ENCODE measurements around the gene EIF4EBP3.
A peak's percentile ranks its signal among the peaks of the same experiment; 100 is the strongest.

EIF4EBP3 gene

DNA sequence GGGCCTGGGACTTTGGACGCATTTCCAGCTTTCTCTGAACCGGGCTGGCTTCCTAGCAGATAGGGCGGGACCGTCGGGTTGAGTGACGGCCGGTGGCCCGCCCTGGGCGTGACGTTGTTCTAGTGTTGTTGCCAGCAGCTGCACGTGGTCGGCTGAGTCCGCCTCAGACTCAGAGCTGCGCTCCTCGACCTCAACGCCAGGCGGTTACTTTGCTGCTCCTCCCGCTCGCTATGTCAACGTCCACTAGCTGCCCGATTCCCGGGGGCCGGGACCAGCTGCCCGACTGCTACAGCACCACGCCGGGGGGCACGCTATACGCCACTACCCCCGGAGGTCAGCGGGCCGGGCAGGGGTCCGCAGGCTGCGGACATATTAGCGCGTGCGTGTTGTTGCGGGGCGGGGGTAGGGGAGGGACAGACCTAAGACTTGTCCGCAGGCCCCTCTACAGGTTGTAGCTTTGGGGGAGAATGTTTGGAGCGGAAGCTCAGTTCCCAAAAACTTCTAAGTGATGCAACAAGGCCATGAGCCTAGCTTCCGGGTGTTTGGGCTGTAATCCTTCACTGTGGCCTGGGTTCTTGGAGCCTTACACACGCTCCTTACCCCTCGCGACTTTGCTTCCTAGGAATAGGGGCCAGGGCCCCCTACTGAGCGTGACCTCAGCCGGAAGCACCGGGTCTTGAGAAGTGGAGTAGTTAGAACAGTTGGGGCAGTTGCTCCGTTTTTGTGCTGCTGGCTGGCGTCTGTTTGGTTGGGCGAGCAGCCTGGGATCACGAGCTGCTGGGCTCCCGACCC, at the start of gene EIF4EBP3:
Gene EIF4EBP3 (plus strand): TSS at position 155 of the 792 bp plus-strand sequence. CDS start 76 bp downstream, at position 231.
- peak; percentile 90 for DNase-seq

DNA sequence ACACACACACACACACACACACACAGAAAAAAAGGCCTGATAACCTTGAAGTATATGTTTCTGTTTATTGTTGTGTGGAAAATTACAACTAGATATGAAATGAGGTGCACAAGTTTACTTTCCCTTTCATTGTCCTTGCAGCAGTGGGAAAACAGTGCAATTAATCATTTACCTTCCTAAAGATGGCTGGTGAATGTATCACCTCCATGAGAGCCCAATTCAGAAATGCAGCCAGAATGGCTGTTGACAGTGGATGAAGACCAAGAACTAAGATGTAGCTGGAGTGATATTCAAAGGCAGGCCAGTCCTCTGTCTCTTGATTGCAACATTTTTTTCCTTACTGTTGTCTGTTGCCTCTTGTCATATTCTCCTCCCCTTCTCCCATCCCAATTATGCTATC, 49.6 kb upstream of the EIF4EBP3 start:
- no peak for DNase-seq

DNA sequence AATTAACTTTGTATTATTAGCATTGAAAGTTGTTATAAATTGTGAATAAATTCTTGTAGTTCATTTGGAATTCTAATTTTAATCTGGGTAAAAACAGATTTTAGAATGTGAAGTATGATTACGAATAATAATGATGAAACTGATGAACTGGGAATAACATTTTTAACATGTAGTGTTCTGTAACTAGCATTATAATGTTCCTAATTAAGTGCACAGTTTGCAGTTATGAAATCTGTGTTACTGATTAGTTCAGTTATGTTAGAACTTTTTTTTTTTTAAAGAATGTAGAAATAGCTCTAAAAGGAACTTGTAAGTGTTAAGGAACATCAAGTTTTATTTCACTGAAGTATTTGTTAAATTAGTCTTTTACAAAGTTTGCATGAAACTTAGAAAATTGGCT, 48.9 kb upstream of the EIF4EBP3 start:
- DNase-seq = no peak

DNA sequence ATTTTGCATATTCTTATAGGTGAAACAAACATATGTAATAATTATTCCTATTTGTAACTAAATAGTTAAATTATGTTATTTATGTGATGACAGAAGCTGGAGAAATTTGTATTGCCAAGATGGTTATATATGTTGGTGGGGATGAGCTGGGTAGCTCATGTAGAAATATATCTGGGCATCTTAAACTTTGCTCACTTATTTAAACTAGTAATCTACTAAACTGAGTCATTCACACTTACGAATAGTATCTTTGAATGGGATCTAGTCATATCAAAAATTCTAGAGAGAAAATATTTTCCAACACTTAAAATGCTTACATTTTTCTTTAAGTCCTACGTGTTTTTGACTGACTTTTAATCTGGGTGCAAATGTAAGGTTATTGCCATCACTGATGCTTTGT, 44.6 kb upstream of the EIF4EBP3 start:
- DNase-seq = no peak

DNA sequence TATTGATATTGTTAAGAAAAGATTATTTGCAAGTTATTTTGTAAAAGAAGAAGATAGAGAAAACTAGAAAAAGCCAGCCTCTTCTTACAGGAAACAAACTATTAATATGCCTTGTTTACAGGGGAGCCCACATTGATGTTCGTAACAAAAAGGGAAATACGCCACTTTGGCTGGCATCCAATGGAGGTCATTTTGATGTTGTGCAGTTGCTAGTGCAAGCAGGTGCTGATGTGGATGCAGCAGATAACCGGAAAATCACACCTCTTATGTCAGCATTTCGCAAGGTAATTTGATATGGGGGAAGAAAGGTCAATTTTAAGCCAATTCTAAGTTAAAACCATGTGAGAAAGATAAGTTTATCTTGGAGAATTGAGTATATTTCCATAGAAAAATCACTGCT, 37.6 kb upstream of the EIF4EBP3 start:
- DNase-seq = no peak

DNA sequence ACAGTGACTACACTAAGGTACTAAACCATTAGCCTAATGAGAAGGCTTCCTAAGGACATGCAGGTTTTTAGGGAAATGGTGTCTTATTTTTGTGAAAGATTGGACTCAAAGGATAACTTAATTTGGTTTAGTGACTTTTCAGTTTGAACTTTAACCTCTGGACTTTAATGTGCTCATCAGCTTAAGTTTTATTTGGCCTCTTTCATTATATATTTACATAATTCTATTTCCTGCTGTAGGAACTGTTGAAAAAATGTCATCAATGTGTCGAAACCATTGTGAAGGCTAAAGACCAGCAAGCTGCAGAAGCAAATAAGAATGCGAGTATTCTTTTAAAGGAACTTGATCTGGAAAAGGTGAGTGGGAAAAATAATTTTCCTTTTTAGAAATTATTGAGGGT, 34.3 kb upstream of the EIF4EBP3 start:
- DNase-seq = no peak

DNA sequence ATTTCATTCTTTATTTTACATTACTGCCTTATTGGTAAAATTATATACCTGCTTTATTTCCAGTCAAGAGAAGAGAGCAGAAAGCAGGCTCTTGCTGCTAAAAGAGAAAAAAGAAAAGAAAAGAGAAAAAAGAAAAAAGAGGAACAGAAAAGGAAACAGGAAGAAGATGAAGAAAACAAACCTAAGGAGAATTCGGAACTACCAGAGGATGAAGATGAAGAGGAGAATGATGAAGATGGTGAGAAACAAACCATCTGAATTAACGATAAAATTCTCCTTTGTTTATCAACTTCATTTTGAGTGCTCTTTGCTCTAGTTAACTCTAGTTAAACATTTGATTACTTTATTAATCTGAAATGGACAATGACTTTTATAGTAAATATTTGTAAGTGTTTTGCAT, 23.5 kb upstream of the EIF4EBP3 start:
- no peak for DNase-seq

DNA sequence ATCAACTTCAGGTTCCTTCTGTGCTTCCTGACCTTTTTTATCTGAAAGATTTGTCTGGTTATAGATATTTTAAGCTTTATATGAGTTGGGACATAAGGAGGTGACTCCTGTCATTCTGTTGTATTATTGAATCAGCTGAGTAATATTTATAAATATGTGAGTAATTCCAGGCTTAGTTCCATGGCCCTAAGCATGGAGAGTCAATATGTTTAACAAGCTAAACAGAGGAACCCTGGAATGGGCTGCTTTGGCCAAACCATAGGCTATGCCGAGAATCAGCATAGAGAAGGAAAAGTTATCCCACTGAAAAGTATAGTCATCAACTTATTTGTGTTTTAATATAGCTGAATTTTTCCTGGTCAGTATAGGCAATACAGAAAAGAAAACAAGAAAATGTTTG, 7.2 kb upstream of the EIF4EBP3 start:
- no peak for DNase-seq

DNA sequence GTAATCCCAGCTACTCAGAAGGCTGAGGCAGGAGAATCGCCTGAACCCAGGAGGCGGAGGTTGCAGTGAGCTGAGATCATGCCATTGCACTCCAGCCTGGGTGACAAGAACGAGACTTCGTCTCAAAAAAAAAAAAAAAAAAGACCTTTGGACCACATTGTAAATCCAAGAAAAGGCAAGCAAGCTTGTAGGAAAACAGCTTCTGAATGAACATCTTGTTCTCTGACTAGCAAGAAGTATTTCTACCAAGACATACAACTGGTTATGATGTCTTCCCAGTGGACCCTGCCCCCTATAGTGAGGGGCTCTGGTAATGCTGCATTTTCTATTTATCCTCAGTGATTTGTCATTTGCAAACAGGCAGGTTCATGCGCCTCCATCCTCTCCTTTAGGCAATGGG, 4.5 kb upstream of the EIF4EBP3 start:
- DNase-seq = no peak

DNA sequence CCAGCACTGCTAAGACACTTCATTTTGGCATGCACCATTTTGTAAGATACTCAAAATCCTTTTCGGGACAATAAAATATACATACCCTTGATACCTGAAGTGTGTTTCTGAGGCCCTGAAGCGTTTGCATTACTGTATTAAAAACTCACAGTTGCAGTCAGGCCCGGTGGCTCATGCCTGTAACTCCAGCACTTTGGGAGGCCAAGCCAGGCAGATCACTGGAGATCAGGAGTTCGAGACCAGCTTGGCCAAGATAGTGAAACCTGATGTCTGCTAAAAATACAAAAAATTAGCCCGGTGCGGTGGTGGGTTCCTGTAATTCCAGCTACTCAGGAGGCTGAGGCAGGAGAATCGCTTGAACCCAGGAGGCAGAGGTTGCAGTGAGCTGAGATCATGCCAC, 2.5 kb upstream of the EIF4EBP3 start:
- no peak for DNase-seq

DNA sequence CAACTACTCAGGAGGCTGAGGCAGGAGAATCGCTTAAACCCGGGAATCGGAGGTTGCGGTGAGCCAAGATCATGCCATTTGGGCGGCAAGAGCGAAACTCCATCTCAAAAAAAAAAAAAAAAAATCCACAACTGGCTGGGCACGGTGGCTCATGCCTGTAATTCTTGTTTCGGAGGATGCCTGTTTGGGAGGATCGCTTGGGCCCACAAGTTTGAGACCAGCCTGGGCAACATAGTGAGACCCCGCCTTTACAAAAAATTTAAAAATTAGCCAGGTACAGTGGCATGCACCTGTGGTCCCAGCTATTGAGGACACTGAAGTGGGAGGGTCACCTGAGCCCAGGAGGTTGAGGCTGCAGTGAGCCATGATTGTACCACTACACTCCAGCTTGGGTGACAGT, 1.9 kb upstream of the EIF4EBP3 start:
- DNase-seq = no peak

DNA sequence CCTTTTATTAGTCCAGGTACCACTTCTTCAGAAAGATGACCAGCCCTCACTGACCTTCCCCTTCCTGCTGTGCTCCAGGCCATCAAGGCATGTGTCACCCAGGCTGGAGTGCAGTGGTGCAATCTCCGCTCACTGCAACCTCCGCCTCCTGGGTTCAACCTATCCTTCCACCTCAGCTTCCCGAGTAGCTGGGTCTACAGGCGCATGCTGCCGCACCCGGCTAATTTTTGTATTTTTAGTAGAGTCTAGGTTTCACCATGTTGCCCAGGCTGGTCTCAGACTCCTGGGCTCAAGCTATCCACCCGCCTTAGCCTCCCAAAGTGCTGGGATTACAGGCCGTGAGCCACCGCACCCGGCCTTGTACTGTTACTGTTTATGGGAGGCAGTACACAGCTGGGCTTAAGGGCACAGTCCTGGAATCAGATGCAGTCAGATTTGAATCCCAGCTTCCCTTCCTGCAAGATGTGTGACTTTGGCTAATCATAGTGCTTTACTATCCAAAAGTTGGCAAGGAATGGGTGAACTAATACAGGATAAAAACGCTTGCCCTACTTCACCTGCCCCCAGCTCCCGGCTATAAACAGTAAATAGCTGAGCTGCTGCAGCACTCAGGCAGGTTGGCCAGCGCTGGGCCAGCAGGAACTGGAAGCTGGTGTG, 483 bp upstream of the EIF4EBP3 start:
- no peak for DNase-seq

DNA sequence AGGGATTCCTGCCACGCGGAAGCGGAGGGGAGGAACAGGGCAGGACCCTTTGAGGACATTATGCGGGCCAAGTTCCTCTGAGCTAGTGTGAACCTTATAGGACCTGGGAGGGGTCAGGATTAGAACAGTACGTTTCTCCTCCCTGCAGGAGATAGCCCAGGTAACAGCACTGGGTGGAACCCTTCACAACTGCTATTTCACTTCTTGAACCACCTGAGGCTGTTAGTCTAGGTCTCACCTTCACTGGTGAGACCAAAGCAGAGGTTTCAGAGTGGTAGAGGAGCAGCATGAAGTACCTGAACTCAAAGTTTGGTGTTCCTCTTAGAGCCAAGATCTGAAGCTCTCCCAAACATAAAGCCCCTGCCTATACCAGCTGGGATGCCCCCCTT, 832 bp downstream of the EIF4EBP3 start:
- no peak for DNase-seq

DNA sequence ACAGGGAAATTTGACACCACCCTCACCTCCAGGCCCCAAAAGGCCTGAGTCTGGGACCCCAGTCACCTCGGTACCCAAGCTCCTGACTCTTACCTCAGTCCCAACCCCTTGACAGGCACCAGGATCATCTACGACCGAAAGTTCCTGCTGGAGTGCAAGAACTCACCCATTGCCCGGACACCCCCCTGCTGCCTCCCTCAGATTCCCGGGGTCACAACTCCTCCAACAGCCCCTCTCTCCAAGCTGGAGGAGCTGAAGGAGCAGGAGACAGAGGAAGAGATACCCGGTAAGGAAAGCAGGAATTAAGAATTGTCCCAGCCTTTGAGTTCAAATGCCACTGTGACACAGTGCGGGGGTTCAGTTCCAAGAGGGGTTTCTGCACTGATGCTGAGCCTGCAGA, 1.3 kb downstream of the EIF4EBP3 start:
- DNase-seq = no peak

DNA sequence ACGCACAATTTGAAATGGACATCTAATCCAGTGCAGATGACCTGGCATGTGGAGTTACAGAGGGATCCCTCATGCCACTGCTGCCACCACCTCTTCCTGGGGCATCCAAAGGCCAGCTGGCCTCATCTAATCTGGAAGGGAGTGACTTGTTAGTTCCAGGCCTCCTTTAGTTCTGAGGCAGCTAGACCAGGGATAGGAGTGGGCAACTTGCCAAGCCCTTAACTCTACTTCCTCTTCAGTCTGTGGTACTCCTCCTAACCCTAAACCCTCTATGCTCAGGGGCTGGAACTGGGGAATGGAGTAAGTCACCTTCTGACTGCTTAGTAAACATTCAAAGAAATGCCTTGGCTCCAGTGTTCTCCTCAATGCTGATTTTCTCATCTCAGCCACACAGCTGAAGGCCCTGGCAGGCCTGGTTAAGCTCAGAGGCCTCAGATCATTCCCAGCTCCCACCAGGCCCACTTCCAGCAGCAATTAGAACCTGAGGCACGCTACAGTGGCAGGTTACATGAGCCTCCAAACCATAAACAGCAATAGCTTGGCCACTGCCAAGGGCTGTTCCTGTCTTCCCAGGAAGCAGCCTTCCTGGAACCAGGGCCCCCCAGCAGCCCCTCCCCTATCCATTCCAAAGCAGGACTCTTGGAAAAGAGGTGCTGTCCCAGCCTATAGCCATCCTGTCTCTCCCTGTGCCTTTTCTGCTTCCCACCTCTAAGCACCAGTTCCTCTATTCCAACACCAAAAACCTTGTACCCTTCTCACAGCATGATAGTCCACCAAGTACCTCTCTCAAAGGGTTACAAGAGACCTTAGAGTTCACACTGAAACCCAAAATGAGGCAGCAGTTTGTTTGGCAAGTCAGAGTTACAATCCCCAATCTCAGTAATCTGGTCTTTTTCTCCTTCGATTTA, 2.0 kb downstream of the EIF4EBP3 start:
- DNase-seq = no peak

DNA sequence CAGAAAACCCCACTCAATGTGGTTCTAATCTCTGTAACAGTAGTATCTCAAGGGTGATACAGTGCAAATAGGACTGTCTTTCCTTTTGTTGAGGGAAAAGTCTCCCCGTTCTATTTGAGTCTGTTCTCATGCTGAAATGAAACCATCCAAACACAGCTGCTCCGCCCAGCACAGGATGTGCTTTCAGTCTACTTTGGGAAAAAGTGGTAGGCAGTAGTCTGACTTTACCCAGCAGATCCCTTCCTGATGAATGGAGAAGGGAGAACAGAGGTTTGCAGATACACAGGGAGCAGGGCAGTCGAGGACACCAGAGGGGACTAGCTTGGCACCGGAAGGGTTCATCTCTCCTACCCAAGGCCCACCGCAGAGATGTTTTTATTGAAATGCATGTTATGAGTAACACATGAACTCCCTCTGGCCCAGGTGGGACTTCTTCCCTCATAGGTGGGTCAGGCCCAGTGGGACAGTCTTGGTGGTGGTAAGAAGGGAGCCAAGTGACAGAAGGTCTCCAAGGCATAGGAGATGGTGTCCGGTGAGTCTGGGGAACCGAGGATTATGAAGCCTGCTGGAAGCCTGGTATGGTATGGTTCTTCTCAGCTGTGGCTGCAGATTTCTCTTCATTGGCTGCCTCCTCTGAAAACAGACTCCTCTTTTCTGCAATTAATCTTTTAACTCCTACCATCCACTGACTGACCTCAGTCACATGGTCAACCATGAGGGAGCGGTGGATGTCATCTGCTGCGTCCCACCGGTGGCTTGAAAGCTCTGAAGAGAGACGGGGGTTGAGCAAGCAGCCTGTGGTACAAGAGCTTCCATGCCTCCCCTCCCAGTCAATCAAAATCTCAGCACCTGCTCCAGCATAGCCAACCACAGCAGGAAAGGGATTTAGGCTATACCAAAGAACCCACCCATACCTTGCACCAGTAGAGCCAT, 3.0 kb downstream of the EIF4EBP3 start:
- no peak for DNase-seq

DNA sequence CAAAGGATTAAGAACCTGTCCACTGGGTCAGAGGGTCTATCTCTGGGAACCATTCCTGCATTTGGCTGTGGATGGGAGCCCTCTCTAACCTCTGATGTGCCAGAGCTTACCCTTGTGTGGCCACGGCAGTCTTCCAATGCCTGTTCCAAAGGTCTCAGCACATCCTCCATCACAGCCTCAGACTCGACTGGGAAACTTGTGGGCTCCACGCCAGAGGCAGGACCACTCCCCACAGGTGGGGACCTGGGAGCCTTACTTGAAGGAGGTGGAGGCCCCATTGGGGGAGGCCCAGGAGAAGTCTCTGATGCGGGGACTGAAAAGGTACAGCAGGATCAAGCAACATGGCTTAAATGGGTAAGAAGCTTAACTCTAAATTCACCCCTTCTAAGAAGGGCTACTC, 4.4 kb downstream of the EIF4EBP3 start:
- no peak for DNase-seq

DNA sequence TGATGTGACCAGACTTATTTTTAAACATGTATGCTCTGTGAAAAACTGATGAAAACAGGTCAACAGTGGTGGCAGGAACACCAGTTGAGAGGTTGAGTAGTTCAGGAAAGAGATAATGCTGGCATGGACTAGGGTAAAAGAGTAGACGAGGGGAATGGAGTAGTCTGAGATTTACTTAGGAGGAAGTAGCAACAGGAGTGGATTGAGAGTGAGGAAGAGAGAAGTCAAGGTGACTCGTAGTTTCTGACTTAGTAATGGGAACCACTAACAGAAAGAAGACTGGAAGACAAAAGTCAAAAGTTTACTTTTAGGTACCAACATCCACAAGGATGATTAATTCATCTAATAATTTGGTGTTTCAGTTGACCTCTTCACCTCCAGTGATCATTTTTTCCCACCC, 6.2 kb downstream of the EIF4EBP3 start:
- no peak for DNase-seq

DNA sequence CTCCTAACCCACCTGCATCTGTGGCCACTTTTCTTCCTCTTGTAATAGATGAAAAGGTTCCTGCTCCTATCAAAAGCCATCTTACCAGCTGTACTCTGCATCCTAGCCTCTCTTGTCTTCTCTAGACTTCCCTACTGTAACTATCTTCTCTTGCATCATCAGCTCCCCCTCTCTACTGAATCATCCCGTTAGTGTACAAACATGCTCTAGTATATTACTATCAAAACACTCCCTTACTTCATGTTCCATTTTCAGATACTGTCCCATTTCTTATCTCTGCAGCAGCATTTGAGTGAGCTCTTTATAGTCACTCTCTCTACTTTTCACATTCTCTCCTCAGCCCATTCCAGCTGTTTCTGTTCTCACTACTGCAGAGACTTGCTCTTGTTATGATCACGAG, 7.0 kb downstream of the EIF4EBP3 start:
- no peak for DNase-seq

DNA sequence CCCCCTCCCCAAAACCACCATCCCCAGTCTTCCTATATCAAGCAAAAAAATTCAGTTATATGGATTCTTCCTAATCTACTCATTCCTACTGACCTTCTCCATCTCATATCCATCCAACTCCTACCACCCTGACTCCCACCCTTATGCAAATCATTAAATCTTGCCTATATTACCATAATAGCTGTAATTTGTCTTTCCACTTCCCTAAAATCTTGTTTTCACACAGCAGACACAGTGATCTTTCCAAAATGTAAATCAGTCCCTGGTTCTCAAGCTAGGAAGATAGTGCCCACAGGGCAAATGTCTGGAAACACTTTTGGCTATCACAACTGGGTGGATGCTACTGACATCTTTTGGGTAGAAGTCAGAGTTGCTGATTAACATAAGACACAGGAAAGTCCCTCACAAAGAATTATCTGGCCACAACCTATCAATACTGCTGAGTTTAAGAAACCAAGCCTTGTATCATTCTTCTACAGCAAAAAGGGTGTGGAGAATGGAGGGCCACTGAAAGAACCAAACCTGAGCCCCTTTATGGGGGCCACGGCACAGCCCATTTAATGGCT, 8.4 kb downstream of the EIF4EBP3 start:
- no peak for DNase-seq

DNA sequence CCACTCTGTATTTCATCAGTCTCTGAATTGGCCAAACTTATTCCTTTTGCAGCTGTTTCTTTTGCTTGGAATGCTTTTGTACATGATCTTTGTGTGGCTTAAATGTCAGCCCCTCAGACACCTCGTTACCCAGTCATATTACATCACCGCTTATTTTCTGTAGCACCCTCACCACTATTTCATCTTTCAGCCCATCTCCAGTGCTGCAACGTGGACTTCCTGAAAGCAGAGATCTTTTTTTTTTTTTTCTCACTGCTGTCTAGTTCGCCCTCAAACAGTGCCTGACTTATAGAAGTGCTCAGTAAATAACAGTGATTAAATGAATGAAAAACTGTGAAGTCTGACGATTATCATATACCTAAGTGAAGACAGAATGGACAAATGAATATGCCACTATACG, 9.0 kb downstream of the EIF4EBP3 start:
- DNase-seq = no peak

DNA sequence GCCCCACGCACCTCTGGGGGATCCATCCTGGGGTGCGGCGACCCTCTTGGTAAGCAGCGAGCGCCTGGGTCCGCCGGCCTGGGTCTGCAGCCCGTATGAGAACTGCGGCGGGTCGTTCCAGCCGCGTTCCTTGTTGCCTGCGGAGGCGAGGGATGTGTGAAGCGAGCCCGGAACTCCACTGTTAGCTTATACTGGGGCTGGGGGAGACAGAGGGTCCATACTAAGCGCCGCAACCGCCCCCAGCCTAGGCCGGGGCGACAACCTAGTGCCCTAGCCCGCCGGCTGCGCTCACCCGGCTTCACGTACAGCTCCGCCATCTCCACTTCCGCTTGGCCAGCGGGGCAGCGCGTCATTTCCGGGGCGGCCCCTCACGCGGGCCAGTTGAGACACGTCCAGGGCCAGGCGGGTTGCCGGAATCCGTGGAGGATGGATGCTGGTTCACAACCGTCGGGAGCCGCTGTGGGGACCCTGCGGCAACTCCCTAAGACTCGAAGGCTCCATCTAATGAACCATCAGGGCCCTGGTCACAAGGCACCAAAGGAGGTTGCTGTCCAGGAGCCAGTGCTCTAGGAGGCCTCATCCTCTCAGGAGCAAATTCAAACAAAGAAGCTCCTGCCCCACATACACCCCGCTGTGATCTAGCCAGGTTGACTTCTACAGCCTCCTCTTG, 9.8 kb downstream of the EIF4EBP3 start, which contains the start of gene SRA1:
Gene SRA1 (minus strand): TSS at position 338 of the 670 bp plus-strand sequence. CDS start 21 bp downstream, at position 317.
- DNase-seq = peak; percentile 88
